Adrenal gland (tissue), 12 donors: ENCODE measurements around the gene CMTM4. TPM values are rescaled to one million over a fixed set of nuclear protein-coding genes. Genes with fewer than 3 reads are reported as not detected.
"Not testable (repeated sequence)": the region's sequence is repeated elsewhere in the genome, so short reads cannot be mapped to it uniquely, and the experiment has no call there.

ENCODE experiments used
- DNase-seq, 7 donors: peaks; one replicate each; pipeline ENCODE4 v3.0.0-alpha.2; 2019 to 2020
- H3K27ac ChIP-seq, 5 donors: fragments of 200-600 bp; sonication (generic) in 4 of 5; 1 replicate in 3 of 5; 2 replicates in 2 of 5; pipeline versions ENCODE4 v1.5.1 to v1.8.0; 2016 to 2020; ENCODE audit warnings: mild to moderate bottlenecking in 1 of 5
- H3K27me3 ChIP-seq: fragments of 200-600 bp; 2 replicates; pipeline ENCODE4 v1.8.0; 2021
- H3K36me3 ChIP-seq, 2 donors: fragments of 200-600 bp; replicated peaks in 1 of 2; 1 replicate in 1 of 2; 2 replicates in 1 of 2; pipeline versions ENCODE4 v1.5.1 to v1.8.0; 2018 to 2022
- H3K4me1 ChIP-seq, 2 donors: fragments of 200-600 bp; replicated peaks in 1 of 2; 1 replicate in 1 of 2; 2 replicates in 1 of 2; pipeline versions ENCODE4 v1.5.1 to v1.8.0; 2018 to 2021
- H3K4me3 ChIP-seq, 4 donors: fragments of 200-600 bp; sonication (generic) in 3 of 4; one replicate each; pipeline ENCODE4 v1.5.1; 2016 to 2018
- H3K9me3 ChIP-seq, 3 donors: fragments of 200-600 bp; sonication (generic) in 1 of 3; replicated peaks in 1 of 3; 1 replicate in 2 of 3; 2 replicates in 1 of 3; pipeline versions ENCODE4 v1.5.1 to v1.8.0; 2016 to 2021
- POLR2A ChIP-seq, 2 donors: fragments of 450-650 bp; IDR thresholded peaks; one replicate each; pipeline ENCODE4 v1.6.1; 2017; ENCODE audit warnings: antibody characterized with exemption in 2 of 2, mild to moderate bottlenecking in 2 of 2, moderate library complexity in 1 of 2
- WGBS, 4 donors: extraction: QIAGEN DNeasy Blood & Tissue Kit in 2 of 4; methylation state at CpG; one replicate each; pipeline versions ENCODE4 v1.1.5 to v1.1.7; 2013 to 2017; 5-methylcytosine and 5-hydroxymethylcytosine counted together
- intact Hi-C, 2 donors: fragments of 100-400 bp; cut with DNase I; formaldehyde crosslinking; loops; one replicate each; pipeline versions ENCODE4 v1.14.1 to v1.15.0; 2022 to 2023
- polyA plus RNA-seq, 3 donors: library from polyadenylated mRNA; stranded (reverse); fragments of 200-250 nt in 2 of 3; fragments of 350-450 nt in 1 of 3; fragmentation: Illumina TruSeq in 1 of 3; extraction: RNeasy Lipid Tissue Mini Kit (QIAGEN cat#74804) in 1 of 3; gene quantifications; one replicate each; pipeline ENCODE4 v1.2.3, GENCODE V29; 2013 to 2014
- total RNA-seq, 9 donors: library from RNA; depleted of rRNA in 4 of 9; stranded (reverse); fragments of >200 nt in 4 of 9; fragments of 120-200 nt in 1 of 9; fragmentation: NEBNext Ultra II Directional in 1 of 9; extraction: Animal tissue kit (Norgen Biotek cat#: 25700) in 1 of 9; gene quantifications; one replicate each; pipeline versions ENCODE4 v1.1.0 to v1.2.4, GENCODE V29; 2013 to 2023
- TF ChIP-seq, protein P1 (sequence below), 6 experiments: fragments of 450-650 bp in 4 of 6; fragments of 200-600 bp in 2 of 6; sonication (generic) in 1 of 6; IDR thresholded peaks; 1 replicate in 5 of 6; 2 replicates in 1 of 6; pipeline versions ENCODE4 v1.5.1 to v1.8.0; 2016 to 2021; ENCODE audit warnings: antibody characterized with exemption in 6 of 6, mild to moderate bottlenecking in 2 of 6, moderate library complexity in 1 of 6
- donor health status: healthy with polysubstance abuse.
- donor health status: Bipolar disorder and iron deficiency.
- donor health status: DM: yes; HTN: yes; CAD: no.
- donor health status: DM: no; HTN: no; CAD: no.
- donor health status: DM: no; HTN: no; CAD: no.
- donor health status: DM: yes; HTN: yes; CAD: no.

CMTM4 gene
- total and polyA plus RNA-seq, 12 donors: 9.2 to 35.3 (median 20.0) TPM

DNA sequence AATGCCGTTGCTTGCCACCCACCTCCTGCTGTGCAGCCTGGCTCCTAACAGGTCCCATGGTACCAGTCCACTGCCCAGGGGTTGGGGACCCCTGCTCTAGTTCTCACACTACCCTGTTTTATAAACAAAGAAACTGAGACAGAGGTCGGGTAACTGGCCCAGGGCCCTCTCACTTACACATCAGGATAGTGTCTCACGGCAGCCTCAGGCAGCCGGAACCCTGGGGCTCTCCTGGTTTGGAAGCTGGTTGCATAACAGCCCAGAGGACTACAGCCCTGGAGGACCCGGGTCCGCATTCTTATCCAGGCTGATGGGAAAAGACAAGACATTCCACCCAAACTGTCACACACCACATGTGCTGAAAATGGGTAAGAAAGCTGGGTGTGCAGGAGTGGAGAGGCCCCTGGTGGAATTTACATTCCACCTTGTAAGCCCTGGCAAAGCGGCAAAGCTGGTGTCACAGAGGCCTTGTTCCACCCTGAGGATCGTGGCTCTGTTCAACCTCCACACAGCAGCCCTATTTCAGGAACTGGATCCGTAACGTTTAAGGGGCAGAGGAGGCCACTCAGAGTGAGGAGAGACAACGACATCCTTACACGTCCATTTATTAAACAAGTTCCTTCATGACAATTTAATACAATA, 82.3 kb downstream of the CMTM4 start:
- WGBS, 4 donors: 89 to 94% (median 90%) methylated on average over 12 of the region's 12 CpGs
- H3K4me1 ChIP-seq: peaks cover 12 to 30% of the 10 kb centered on the region in 2 donors
- TF ChIP-seq, protein P1, sequence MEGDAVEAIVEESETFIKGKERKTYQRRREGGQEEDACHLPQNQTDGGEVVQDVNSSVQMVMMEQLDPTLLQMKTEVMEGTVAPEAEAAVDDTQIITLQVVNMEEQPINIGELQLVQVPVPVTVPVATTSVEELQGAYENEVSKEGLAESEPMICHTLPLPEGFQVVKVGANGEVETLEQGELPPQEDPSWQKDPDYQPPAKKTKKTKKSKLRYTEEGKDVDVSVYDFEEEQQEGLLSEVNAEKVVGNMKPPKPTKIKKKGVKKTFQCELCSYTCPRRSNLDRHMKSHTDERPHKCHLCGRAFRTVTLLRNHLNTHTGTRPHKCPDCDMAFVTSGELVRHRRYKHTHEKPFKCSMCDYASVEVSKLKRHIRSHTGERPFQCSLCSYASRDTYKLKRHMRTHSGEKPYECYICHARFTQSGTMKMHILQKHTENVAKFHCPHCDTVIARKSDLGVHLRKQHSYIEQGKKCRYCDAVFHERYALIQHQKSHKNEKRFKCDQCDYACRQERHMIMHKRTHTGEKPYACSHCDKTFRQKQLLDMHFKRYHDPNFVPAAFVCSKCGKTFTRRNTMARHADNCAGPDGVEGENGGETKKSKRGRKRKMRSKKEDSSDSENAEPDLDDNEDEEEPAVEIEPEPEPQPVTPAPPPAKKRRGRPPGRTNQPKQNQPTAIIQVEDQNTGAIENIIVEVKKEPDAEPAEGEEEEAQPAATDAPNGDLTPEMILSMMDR (IDR thresholded peaks at IDR 0.05): no peak
- no peak for TF ChIP-seq POLR2A (IDR thresholded peaks at IDR 0.05)
- no peak overlapping the region for H3K27ac ChIP-seq
- intact Hi-C loops: no loop called here
- DNase-seq: no peak
- H3K9me3 ChIP-seq: no peaks in the 10 kb centered on the region
- no peak overlapping the region for H3K4me3 ChIP-seq
- no peaks in the 10 kb centered on the region for H3K27me3 ChIP-seq
- H3K36me3 ChIP-seq: peaks cover 0 to 41% of the 10 kb centered on the region in 2 donors

DNA sequence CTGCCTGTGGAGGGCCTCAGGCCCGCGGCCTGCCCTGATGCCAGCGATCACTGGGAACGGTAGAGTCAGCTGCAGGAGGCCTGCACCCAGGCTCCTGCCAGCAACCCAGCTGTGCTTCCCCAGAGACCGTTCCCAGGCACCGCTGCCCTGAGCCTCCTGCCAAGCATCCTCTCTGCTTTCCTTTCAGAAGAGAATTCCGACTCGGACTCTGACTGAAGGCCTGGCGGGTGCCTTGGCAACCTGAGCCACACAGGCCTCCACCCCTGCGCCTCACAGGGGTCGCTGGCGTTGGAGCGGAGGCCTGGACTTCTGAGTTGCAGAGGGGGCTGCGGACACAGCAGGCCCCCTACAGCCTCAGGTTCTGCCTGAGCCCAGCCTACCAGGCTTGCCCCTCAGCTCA, 84.1 kb downstream of the CMTM4 start:
- WGBS, 4 donors: 88 to 96% (median 93%) methylated on average over 9 to 14 of the region's 14 CpGs
- intact Hi-C loops: no loop called here
- no peak overlapping the region for H3K27ac ChIP-seq
- peaks cover 7 to 22% of the 10 kb centered on the region in 2 donors for H3K4me1 ChIP-seq
- DNase-seq: no peak
- no peaks in the 10 kb centered on the region for H3K9me3 ChIP-seq
- no peaks in the 10 kb centered on the region for H3K27me3 ChIP-seq
- peaks cover 0 to 42% of the 10 kb centered on the region in 2 donors for H3K36me3 ChIP-seq
- no peak overlapping the region for H3K4me3 ChIP-seq
- TF ChIP-seq, protein P1 (IDR thresholded peaks at IDR 0.05): no peak

DNA sequence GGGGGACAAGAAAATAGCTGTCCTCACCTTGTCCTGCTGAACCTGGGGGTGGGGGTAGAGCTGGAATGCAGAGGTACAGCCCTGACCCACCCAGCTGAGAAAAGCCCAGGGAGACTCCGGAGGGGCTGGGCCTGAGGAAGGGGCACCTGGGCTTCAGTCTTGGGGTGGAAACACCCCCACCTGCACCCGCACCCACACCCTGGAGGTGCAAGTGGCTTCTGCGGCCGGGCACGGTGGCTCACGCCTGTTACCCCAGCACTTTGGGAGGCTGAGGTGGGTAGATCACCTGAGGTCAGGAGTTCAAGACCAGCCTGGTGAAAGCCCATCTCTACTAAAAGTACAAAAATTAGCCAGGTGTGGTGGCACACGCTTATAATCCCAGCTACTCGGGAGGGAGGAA, 84.6 kb downstream of the CMTM4 start:
- H3K4me3 ChIP-seq, H3K9me3 ChIP-seq, DNase-seq, H3K27me3 ChIP-seq, H3K27ac ChIP-seq, intact Hi-C loops: not testable (repeated sequence)
- 94 to 99% (median 95%) methylated on average over 7 to 8 of the region's 8 CpGs for WGBS, 4 donors
- Histone ChIP-seq H3K36me3 (peaks cover 0 to 42% of the 10 kb centered on the region in 2 donors), H3K4me1 (peaks cover 7 to 17% of the 10 kb centered on the region in 2 donors)

DNA sequence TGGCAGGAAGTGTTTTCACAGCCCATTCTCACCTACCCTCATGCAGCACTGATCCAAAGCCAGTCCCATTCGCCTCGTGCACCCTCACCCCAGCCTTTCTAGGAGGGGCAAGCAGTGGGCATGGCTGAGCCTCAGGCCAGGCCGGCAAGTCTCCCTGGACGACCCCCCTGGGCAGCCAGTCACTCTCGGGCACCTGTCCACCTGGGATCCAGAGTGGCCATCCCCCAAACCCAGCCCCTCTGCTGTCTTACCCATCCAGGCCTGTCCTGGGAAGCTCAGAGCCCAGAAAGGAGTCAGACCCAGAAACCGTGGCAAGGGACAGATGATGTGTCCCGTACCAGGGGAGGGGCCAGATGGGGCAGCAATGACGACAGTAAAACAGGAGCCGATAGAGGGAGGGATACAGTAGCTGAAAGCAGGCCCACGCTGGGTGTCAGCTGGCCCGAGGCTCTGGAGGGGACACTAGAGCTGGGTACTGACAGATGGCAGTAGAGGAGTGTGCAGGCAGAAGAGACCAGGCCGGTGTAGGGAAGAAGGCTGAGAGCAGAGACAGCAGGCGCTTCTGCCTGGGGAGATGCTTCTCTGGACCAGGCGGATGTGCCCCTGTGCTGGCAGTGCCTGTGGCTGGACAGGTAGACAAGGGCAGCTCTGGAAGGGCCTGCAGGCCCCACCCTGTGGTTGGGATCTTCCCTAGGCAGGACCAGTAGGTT, 86.3 kb downstream of the CMTM4 start:
- no peaks in the 10 kb centered on the region for H3K9me3 ChIP-seq
- WGBS, 4 donors: 89 to 94% (median 91%) methylated on average over 9 to 14 of the region's 14 CpGs
- H3K36me3 ChIP-seq: peaks cover 0 to 42% of the 10 kb centered on the region in 2 donors
- peak in 1 of 7 donors; percentile 46 for DNase-seq
- no peak overlapping the region for H3K4me3 ChIP-seq
- intact Hi-C loops: no loop called here
- H3K27me3 ChIP-seq: no peaks in the 10 kb centered on the region
- TF ChIP-seq, protein P1 (IDR thresholded peaks at IDR 0.05): no peak
- H3K27ac ChIP-seq: no peak overlapping the region
- peaks cover 0 to 7% of the 10 kb centered on the region in 2 donors for H3K4me1 ChIP-seq
